Measurements from ENCODE around the gene C2orf42.
"Not testable (repeated sequence)": the region's sequence is repeated elsewhere in the genome, so short reads cannot be mapped to it uniquely, and the experiment has no call there.

The C2orf42 gene

GRCh38 chr2:70142590-70143313 lies 48.1 kb downstream of the C2orf42 start:
- Histone ChIP-seq H3K9me3 (ENCODE audit: control insufficient read depth in 2 of 2, low read length in 2 of 2) (no peaks in the 10 kb centered on the region), H3K36me3 (ENCODE audit: control insufficient read depth in 2 of 2, insufficient read depth in 2 of 2, low read length in 2 of 2) (no peaks in the 10 kb centered on the region), H3K4me1 (ENCODE audit: control insufficient read depth, insufficient read depth, low read length) (peaks cover 20% of the 10 kb centered on the region), H3K9ac (ENCODE audit: low read length in 2 of 2) (peak overlapping the region; percentile 98 to 99), H3K4me3 (ENCODE audit: low read length in 2 of 2) (peak overlapping the region; percentile 72), H3K27me3 (ENCODE audit: control insufficient read depth in 1 of 2, insufficient read depth in 2 of 2, low read length in 2 of 2) (no peaks in the 10 kb centered on the region), H3K27ac (ENCODE audit: low read length) (peak overlapping the region; percentile 96)

GRCh38 chr2:70141902-70142589 lies 48.8 kb downstream of the C2orf42 start:
- peak overlapping the region; percentile 68 to 75 for H3K4me3 ChIP-seq (ENCODE audit: low read length in 2 of 2)
- H3K27me3 ChIP-seq (ENCODE audit: control insufficient read depth in 1 of 2, insufficient read depth in 2 of 2, low read length in 2 of 2): no peaks in the 10 kb centered on the region
- peak overlapping the region; percentile 94 to 96 for H3K9ac ChIP-seq (ENCODE audit: low read length in 2 of 2)
- peaks cover 20% of the 10 kb centered on the region for H3K4me1 ChIP-seq (ENCODE audit: control insufficient read depth, insufficient read depth, low read length)
- H3K36me3 ChIP-seq (ENCODE audit: control insufficient read depth in 2 of 2, insufficient read depth in 2 of 2, low read length in 2 of 2): no peaks in the 10 kb centered on the region
- H3K27ac ChIP-seq (ENCODE audit: low read length): peak overlapping the region; percentile 96
- H3K9me3 ChIP-seq (ENCODE audit: control insufficient read depth in 2 of 2, low read length in 2 of 2): no peaks in the 10 kb centered on the region

GRCh38 chr2:70141212-70141901 lies 49.5 kb downstream of the C2orf42 start:
- Histone ChIP-seq H3K9me3 (ENCODE audit: control insufficient read depth in 2 of 2, low read length in 2 of 2) (no peaks in the 10 kb centered on the region), H3K4me1 (ENCODE audit: control insufficient read depth, insufficient read depth, low read length) (peaks cover 20% of the 10 kb centered on the region), H3K4me3 (ENCODE audit: low read length in 2 of 2) (peak overlapping the region; percentile 68 to 75), H3K9ac (ENCODE audit: low read length in 2 of 2) (peak overlapping the region; percentile 94 to 96), H3K36me3 (ENCODE audit: control insufficient read depth in 2 of 2, insufficient read depth in 2 of 2, low read length in 2 of 2) (no peaks in the 10 kb centered on the region), H3K27me3 (ENCODE audit: control insufficient read depth in 1 of 2, insufficient read depth in 2 of 2, low read length in 2 of 2) (no peaks in the 10 kb centered on the region), H3K27ac (ENCODE audit: low read length) (peak overlapping the region; percentile 96)

DNA sequence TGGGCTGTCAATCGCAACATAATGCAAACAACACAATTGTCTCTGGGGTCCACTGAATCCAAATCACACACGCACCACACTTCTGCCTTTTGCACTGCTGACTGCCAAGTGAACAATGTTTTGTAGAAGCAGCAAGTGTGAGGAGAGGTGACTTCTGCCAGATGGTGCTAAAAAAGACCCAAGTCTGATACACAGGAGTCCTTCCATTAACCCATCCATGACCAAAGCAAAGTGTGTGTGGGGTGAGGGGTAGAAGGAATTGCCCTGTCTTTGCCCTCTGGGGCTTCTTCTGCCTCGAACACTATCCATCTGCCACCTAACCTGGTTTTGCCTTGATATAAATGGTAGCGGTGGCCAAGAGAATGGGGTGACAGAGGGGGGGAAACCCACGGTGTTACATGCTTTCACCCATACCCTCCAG lies 50.0 kb downstream of the C2orf42 start:
- no peak overlapping the region for H3K9ac ChIP-seq (ENCODE audit: low read length in 2 of 2)
- no peak overlapping the region for H3K4me3 ChIP-seq (ENCODE audit: low read length in 2 of 2)
- peaks cover 20% of the 10 kb centered on the region for H3K4me1 ChIP-seq (ENCODE audit: control insufficient read depth, insufficient read depth, low read length)
- no peaks in the 10 kb centered on the region for H3K9me3 ChIP-seq (ENCODE audit: control insufficient read depth in 2 of 2, low read length in 2 of 2)
- H3K36me3 ChIP-seq (ENCODE audit: control insufficient read depth in 2 of 2, insufficient read depth in 2 of 2, low read length in 2 of 2): no peaks in the 10 kb centered on the region
- H3K27me3 ChIP-seq (ENCODE audit: control insufficient read depth in 1 of 2, insufficient read depth in 2 of 2, low read length in 2 of 2): no peaks in the 10 kb centered on the region
- peak overlapping the region; percentile 96 for H3K27ac ChIP-seq (ENCODE audit: low read length)

DNA sequence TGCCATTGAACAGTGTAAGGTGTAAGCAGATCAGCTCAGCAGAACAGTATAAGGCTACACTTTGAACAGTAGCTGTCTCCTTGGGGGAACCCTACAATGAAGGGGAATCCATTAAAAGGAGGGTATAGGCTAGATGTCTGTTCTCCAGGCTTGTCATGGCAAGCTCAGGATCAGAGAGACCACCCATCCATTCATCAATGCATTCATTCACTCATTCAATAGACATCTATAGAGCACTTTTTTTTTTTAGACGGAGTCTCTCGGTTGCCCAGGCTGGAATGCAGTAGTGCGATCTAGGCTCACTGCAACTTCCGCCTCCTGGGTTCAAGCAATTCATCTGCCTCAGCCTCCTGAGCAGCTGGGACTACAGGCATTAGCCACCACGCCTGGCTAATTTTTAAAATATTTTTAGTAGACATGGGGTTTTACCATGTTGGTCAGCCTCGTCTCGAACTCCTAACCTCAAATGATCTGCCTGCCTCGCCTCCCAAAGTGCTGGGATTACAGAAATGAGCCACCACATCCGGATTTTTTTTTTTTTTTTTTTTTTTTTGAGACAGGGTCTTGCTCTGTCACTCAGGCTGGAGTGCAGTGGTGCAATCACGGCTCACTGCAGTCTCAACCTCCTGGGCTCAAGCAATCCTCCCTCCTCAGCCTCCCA lies 56.4 kb downstream of the C2orf42 start:
- Histone ChIP-seq H3K27ac (ENCODE audit: low read length) (peak overlapping the region; percentile 90), H3K4me1 (ENCODE audit: control insufficient read depth, insufficient read depth, low read length) (peaks cover 25% of the 10 kb centered on the region)
- H3K9ac ChIP-seq (ENCODE audit: low read length in 2 of 2); H3K27me3 ChIP-seq (ENCODE audit: control insufficient read depth in 1 of 2, insufficient read depth in 2 of 2, low read length in 2 of 2); H3K4me3 ChIP-seq (ENCODE audit: low read length in 2 of 2); H3K9me3 ChIP-seq (ENCODE audit: control insufficient read depth in 2 of 2, low read length in 2 of 2); H3K36me3 ChIP-seq (ENCODE audit: control insufficient read depth in 2 of 2, insufficient read depth in 2 of 2, low read length in 2 of 2): not testable (repeated sequence)

DNA sequence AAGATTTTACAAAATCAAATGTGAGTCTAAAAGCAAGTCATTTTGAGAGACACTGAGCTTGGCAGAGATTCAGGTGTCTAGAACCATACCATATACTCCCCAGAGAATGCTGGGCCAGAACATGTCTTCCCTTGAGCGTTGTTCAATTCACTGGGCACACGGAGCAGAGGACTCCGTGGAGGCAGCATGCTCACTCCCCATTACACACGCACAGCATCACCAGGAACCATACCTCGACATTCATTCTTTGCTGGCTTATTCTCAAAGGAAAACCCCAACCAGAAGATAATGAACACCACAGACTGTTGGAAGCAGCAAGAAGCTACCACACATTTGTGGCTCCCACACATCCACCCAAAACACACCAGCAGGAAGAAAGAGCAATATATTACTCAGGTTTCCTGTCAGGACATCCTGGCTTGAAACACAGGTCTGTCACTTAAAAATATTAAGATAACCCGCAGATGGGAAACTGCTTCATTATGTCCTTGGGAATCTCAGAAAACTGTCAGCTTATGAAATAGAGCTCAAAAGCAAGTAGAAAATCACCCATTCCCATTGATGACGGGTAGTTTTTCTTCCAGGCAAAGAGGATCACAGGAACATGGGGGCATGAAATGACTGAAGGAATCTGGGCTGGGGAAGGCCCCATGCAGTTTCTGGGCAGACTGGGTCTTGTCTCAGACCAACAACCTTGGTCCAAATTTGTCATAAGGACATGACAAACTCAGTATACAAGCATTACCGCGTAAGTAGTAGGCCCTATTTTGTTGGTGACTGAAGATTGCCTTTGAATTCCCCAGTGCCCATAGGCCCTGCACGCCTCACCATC lies 57.1 kb downstream of the C2orf42 start:
- peak overlapping the region in 1 of 2 donors; percentile 63 for H3K9ac ChIP-seq (ENCODE audit: low read length in 2 of 2)

GRCh38 chr2:70133127-70133452 lies 57.7 kb downstream of the C2orf42 start:
- Histone ChIP-seq H3K9ac (ENCODE audit: low read length in 2 of 2) (peak overlapping the region; percentile 63 to 76), H3K4me1 (ENCODE audit: control insufficient read depth, insufficient read depth, low read length) (peaks cover 25% of the 10 kb centered on the region)

More for the DNA sequence above, 57.1 kb downstream of the C2orf42 start:
- Histone ChIP-seq H3K27me3 (ENCODE audit: control insufficient read depth in 1 of 2, insufficient read depth in 2 of 2, low read length in 2 of 2) (no peaks in the 10 kb centered on the region), H3K27ac (ENCODE audit: low read length) (peak overlapping the region; percentile 90), H3K36me3 (ENCODE audit: control insufficient read depth in 2 of 2, insufficient read depth in 2 of 2, low read length in 2 of 2) (no peaks in the 10 kb centered on the region), H3K9me3 (ENCODE audit: control insufficient read depth in 2 of 2, low read length in 2 of 2) (no peaks in the 10 kb centered on the region), H3K4me1 (ENCODE audit: control insufficient read depth, insufficient read depth, low read length) (peaks cover 25% of the 10 kb centered on the region), H3K4me3 (ENCODE audit: low read length in 2 of 2) (peak overlapping the region in 1 of 2 donors; percentile 64)

DNA sequence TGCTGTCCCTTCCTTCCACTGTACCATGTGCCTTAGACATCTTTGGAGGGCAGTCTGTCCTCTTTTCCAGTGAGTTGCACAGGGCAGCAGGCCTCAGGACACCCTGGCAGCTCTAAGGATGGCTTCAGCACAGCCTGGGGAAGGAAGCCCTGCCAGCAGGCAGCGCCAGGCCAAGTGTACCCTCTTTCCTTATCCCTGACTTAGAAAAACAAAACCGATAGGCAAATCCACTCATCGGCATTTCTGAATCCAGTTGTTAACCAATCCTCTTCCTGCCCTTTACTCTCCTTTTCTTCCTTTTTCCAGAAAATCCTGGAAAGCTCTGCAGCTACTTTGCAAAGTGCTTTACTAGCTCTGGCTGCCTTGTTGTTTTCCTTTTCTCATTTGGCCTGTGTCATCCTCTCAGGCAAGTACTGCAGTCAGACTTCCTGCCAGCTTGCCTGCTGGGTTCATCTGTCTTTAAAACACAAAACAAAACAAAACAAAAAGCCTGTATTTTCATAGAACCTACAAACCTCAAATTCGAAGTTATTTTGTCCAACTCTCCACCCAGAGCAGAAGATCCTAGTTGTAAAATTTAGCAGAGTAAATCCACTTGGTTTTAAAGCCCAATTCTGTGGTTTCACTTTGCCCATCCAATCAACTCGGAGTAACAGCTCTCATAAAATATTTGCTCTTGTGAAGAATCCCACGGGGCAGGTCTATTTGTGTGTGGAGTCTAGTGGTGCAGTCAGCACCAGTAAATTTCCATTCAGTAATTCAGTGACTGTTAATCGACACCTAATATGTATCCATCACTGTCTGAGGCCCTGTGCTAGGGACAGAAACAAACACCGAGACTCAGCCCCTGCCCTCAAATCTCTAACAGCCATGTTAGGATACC lies 58.3 kb downstream of the C2orf42 start:
- Histone ChIP-seq H3K4me1 (ENCODE audit: control insufficient read depth, insufficient read depth, low read length) (peaks cover 25% of the 10 kb centered on the region), H3K9ac (ENCODE audit: low read length in 2 of 2) (peak overlapping the region; percentile 63 to 76), H3K27me3 (ENCODE audit: control insufficient read depth in 1 of 2, insufficient read depth in 2 of 2, low read length in 2 of 2) (no peaks in the 10 kb centered on the region), H3K27ac (ENCODE audit: low read length) (peak overlapping the region; percentile 90), H3K36me3 (ENCODE audit: control insufficient read depth in 2 of 2, insufficient read depth in 2 of 2, low read length in 2 of 2) (no peaks in the 10 kb centered on the region), H3K9me3 (ENCODE audit: control insufficient read depth in 2 of 2, low read length in 2 of 2) (no peaks in the 10 kb centered on the region), H3K4me3 (ENCODE audit: low read length in 2 of 2) (peak overlapping the region; percentile 56 to 64)

More at GRCh38 chr2:70133127-70133452, 57.7 kb downstream of the C2orf42 start:
- peak overlapping the region; percentile 90 for H3K27ac ChIP-seq (ENCODE audit: low read length)
- H3K27me3 ChIP-seq (ENCODE audit: control insufficient read depth in 1 of 2, insufficient read depth in 2 of 2, low read length in 2 of 2): no peaks in the 10 kb centered on the region
- H3K36me3 ChIP-seq (ENCODE audit: control insufficient read depth in 2 of 2, insufficient read depth in 2 of 2, low read length in 2 of 2): no peaks in the 10 kb centered on the region
- H3K9me3 ChIP-seq (ENCODE audit: control insufficient read depth in 2 of 2, low read length in 2 of 2): no peaks in the 10 kb centered on the region
- H3K4me3 ChIP-seq (ENCODE audit: low read length in 2 of 2): peak overlapping the region; percentile 56 to 64

DNA sequence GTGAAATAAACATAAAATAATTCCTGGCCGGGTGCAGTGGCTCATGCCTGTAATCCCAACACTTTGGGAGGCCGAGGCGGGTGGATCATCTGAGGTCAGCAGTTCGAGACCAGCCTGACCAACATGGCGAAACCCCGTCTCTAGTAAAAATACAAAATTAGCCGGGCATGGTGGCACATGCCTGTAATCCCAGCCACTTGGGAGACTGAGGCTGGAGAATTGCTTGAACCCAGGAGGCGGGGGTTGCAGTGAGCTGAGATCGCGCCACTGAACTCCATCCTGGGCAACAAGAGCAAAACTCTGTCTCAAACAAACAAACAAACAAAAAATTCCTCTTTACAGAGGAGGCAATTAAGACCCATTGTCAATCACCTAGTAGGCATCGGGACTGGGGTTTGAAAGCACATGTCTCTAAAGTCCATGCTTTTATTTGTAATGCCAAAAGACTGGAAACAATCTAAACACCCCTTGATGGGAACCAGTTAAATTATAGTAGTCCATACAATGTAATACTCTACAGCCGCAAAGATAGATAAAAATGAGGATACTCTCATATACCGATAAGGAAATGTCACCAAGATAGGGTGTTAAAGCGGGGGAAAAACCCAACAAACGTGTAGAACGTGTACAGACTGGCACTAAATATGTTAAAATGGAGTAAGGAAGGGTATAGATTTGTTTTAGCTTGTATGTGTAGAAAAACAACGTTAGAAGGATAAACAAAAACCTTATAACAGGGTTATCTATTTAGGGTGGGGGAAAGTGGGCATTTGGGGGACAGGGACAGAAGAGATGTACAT lies 59.3 kb downstream of the C2orf42 start:
- peak overlapping the region; percentile 63 to 76 for H3K9ac ChIP-seq (ENCODE audit: low read length in 2 of 2)
- not testable (repeated sequence) for H3K9me3 ChIP-seq (ENCODE audit: control insufficient read depth in 2 of 2, low read length in 2 of 2); H3K27me3 ChIP-seq (ENCODE audit: control insufficient read depth in 1 of 2, insufficient read depth in 2 of 2, low read length in 2 of 2); H3K36me3 ChIP-seq (ENCODE audit: control insufficient read depth in 2 of 2, insufficient read depth in 2 of 2, low read length in 2 of 2)
- peaks cover 28% of the 10 kb centered on the region for H3K4me1 ChIP-seq (ENCODE audit: control insufficient read depth, insufficient read depth, low read length)
- H3K27ac ChIP-seq (ENCODE audit: low read length): peak overlapping the region; percentile 90
- H3K4me3 ChIP-seq (ENCODE audit: low read length in 2 of 2): peak overlapping the region in 1 of 2 donors; percentile 47

Data from stomach smooth muscle (tissue), 2 donors.